Measurements from ENCODE around the gene UQCRQ. TPM values are rescaled to one million over a fixed set of nuclear protein-coding genes. Genes with fewer than 3 reads are reported as not detected.

The UQCRQ gene
- total and polyA plus RNA-seq, 9 of the 15 experiments (the other 6 are each of a cell fraction or from before 2014, with no cell fraction given), result 235 to 2,421 (median 883) TPM

DNA sequence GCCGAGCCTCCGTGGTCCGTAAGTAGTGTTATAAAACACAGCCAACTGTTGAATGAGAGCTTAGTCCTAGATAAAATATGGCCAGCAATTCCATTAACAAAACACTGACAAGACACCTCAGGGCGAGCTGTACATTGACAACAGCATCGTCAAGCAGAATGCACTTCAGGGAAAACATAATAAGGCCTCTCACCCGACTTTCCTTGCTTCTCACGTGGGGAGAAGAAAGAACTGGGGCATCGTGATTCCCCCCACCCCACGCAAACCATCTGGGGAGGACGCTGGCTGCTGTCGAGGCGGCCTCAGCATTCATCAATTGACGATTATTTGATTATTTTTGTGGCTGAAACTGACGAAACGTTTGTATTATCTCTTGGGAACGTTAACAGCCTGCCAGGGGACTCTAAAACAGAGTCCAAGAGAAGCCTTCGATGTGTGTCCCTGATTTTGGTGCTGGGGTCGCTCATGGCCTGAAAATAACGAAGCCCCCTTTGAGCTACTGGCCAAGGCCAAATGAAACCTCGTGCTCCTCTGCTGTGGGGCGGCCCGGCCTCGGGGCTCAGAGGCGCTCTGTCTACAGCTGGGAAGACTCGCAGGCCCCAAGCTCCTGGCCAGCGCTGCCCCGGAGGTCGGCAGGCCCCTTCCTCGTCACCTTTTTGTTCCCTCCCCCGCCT, 637 bp upstream of the UQCRQ start (continued):
- TF ChIP-seq, protein P1, sequence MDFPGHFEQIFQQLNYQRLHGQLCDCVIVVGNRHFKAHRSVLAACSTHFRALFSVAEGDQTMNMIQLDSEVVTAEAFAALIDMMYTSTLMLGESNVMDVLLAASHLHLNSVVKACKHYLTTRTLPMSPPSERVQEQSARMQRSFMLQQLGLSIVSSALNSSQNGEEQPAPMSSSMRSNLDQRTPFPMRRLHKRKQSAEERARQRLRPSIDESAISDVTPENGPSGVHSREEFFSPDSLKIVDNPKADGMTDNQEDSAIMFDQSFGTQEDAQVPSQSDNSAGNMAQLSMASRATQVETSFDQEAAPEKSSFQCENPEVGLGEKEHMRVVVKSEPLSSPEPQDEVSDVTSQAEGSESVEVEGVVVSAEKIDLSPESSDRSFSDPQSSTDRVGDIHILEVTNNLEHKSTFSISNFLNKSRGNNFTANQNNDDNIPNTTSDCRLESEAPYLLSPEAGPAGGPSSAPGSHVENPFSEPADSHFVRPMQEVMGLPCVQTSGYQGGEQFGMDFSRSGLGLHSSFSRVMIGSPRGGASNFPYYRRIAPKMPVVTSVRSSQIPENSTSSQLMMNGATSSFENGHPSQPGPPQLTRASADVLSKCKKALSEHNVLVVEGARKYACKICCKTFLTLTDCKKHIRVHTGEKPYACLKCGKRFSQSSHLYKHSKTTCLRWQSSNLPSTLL (IDR thresholded peaks at IDR 0.05), result no peak
- TF ChIP-seq, protein P2, sequence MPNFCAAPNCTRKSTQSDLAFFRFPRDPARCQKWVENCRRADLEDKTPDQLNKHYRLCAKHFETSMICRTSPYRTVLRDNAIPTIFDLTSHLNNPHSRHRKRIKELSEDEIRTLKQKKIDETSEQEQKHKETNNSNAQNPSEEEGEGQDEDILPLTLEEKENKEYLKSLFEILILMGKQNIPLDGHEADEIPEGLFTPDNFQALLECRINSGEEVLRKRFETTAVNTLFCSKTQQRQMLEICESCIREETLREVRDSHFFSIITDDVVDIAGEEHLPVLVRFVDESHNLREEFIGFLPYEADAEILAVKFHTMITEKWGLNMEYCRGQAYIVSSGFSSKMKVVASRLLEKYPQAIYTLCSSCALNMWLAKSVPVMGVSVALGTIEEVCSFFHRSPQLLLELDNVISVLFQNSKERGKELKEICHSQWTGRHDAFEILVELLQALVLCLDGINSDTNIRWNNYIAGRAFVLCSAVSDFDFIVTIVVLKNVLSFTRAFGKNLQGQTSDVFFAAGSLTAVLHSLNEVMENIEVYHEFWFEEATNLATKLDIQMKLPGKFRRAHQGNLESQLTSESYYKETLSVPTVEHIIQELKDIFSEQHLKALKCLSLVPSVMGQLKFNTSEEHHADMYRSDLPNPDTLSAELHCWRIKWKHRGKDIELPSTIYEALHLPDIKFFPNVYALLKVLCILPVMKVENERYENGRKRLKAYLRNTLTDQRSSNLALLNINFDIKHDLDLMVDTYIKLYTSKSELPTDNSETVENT (CRISPR knock-in tag; IDR thresholded peaks at IDR 0.05), result no peak; the same call in 1 of the 2 replicates
- TF ChIP-seq, protein P3, sequence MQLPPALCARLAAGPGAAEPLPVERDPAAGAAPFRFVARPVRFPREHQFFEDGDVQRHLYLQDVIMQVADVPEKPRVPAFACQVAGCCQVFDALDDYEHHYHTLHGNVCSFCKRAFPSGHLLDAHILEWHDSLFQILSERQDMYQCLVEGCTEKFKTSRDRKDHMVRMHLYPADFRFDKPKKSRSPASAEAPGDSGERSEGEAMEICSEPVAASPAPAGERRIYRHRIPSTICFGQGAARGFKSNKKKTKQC (CRISPR knock-in tag; IDR thresholded peaks at IDR 0.05), result peak; percentile 83
- TF ChIP-seq SAP30 (IDR thresholded peaks at IDR 0.05; ENCODE audit: borderline replicate concordance, insufficient read depth, low read depth, low read length, poor library complexity, severe bottlenecking) (no peak), ZBTB1 (CRISPR knock-in tag; IDR thresholded peaks at IDR 0.05; ENCODE audit: borderline replicate concordance, low read depth) (0 out of 2 replicates have a peak, but pooled peaks have one; percentile 17), MTA3 (IDR thresholded peaks at IDR 0.05; ENCODE audit: borderline replicate concordance) (no peak), ZNF644 (tag; IDR thresholded peaks at IDR 0.05; ENCODE audit: low read depth) (no peak)
